Hepatocyte (in vitro differentiated cells): ENCODE results near the gene ATG10. TPM values are rescaled to one million over a fixed set of nuclear protein-coding genes. Genes with fewer than 3 reads are reported as not detected.

Source experiments
- DNase-seq: peaks from one replicate; pipeline ENCODE4 v3.0.0-alpha.2; 2016; ENCODE audit warnings: low spot score
- H2AFZ ChIP-seq: fragments of 200-600 bp; sonication (generic); 2 replicates; pipeline ENCODE4 v1.6.0; 2016; ENCODE audit warnings: antibody characterized with exemption, mild to moderate bottlenecking
- H3K27ac ChIP-seq: fragments of 200-600 bp; sonication (generic); 2 replicates; pipeline ENCODE4 v1.5.1; 2016; ENCODE audit warnings: mild to moderate bottlenecking
- H3K27me3 ChIP-seq: fragments of 200-600 bp; sonication (generic); 2 replicates; pipeline ENCODE4 v1.6.1; 2016
- H3K36me3 ChIP-seq: fragments of 200-600 bp; sonication (generic); replicated peaks from 2 replicates; pipeline ENCODE4 v1.5.1; 2016; ENCODE audit warnings: low read depth; ENCODE audit not compliant: insufficient read depth
- H3K4me1 ChIP-seq: fragments of 200-600 bp; sonication (generic); 2 replicates; pipeline ENCODE4 v1.5.1; 2016; ENCODE audit warnings: mild to moderate bottlenecking, moderate library complexity; ENCODE audit not compliant: insufficient read depth
- H3K4me2 ChIP-seq: fragments of 200-600 bp; sonication (generic); 2 replicates; pipeline ENCODE4 v1.6.0; 2016
- H3K4me3 ChIP-seq: fragments of 200-600 bp; sonication (generic); 2 replicates; pipeline ENCODE4 v1.5.1; 2016; ENCODE audit warnings: mild to moderate bottlenecking
- H3K79me2 ChIP-seq: fragments of 200-600 bp; sonication (generic); 2 replicates; pipeline ENCODE4 v1.6.0; 2017; ENCODE audit warnings: mild to moderate bottlenecking
- H3K9me2 ChIP-seq: fragments of 200-600 bp; sonication (generic); replicated peaks from 2 replicates; pipeline ENCODE4 v1.6.0; 2017; ENCODE audit warnings: mild to moderate bottlenecking; ENCODE audit not compliant: insufficient read depth
- H3K9me3 ChIP-seq: fragments of 200-600 bp; sonication (generic); 2 replicates; pipeline ENCODE4 v1.5.1; 2016; ENCODE audit warnings: low read depth, mild to moderate bottlenecking
- H4K20me1 ChIP-seq: fragments of 200-600 bp; sonication (generic); 2 replicates; pipeline ENCODE4 v1.6.0; 2016; ENCODE audit warnings: mild to moderate bottlenecking; ENCODE audit not compliant: insufficient read depth, poor library complexity, severe bottlenecking
- CTCF ChIP-seq: fragments of 200-600 bp; sonication (generic); IDR thresholded peaks from 2 replicates; pipeline ENCODE4 v1.5.1; 2016; ENCODE audit warnings: antibody characterized with exemption, mild to moderate bottlenecking; ENCODE audit not compliant: poor library complexity
- EZH2 ChIP-seq: fragments of 200-600 bp; sonication (generic); IDR thresholded peaks from 2 replicates; pipeline ENCODE4 v1.6.1; 2016; ENCODE audit warnings: antibody characterized with exemption, mild to moderate bottlenecking, borderline replicate concordance
- EZH2phosphoT487 ChIP-seq: fragments of 200-600 bp; sonication (generic); IDR thresholded peaks from one replicate; pipeline ENCODE4 v1.6.1; 2018; ENCODE audit warnings: antibody characterized with exemption, mild to moderate bottlenecking, low read depth, moderate library complexity; ENCODE audit not compliant: unreplicated experiment, severe bottlenecking
- WGBS: methylation state at CpG from one replicate; pipeline ENCODE4 v1.1.6; 2016; ENCODE audit warnings: low lambda C conversion rate; ENCODE audit errors: missing lambda C conversion rate; 5-methylcytosine and 5-hydroxymethylcytosine counted together
- polyA plus RNA-seq: library from polyadenylated mRNA; unstranded; fragments of >200 nt; fragmentation: Nextera tagmentation; extraction: Ambion mirVana; gene quantifications from 2 replicates; pipeline ENCODE4 v1.2.1, GENCODE V29; 2016
- total RNA-seq: library from RNA; depleted of rRNA; stranded (reverse); fragments of >200 nt; gene quantifications from 2 replicates; pipeline ENCODE4 v1.2.3, GENCODE V29; 2014

The ATG10 gene
- total and polyA plus RNA-seq, 2 experiments from 2014 or later, result 11.8 to 13.0 TPM

- no peaks in the 10 kb centered on the region for H3K4me1 ChIP-seq
- no peak for DNase-seq
- H3K36me3 ChIP-seq, result no peaks in the 10 kb centered on the region
- TF ChIP-seq CTCF, result no peak
- TF ChIP-seq EZH2phosphoT487, result no peak
- TF ChIP-seq EZH2, result no peak
- WGBS, result 90% methylated on average over 2 of the region's 2 CpGs
- no peak overlapping the region for H3K27ac ChIP-seq
- no peaks in the 10 kb centered on the region for H3K9me3 ChIP-seq
- H3K27me3 ChIP-seq, result no peaks in the 10 kb centered on the region
- peaks cover 4% of the 10 kb centered on the region for H3K9me2 ChIP-seq
- no peak overlapping the region for H3K4me2 ChIP-seq
- no peaks in the 10 kb centered on the region for H3K79me2 ChIP-seq
- H3K4me3 ChIP-seq, result no peak overlapping the region
- no peak overlapping the region for H2AFZ ChIP-seq
- no peaks in the 10 kb centered on the region for H4K20me1 ChIP-seq
Measured at GRCh38 chr5:82046276-82046647, 74.4 kb downstream of the ATG10 start.

GRCh38 chr5:82050955-82051354 lies 79.1 kb downstream of the ATG10 start:
- Histone ChIP-seq H3K9me2 (peaks cover 4% of the 10 kb centered on the region), H3K4me2 (no peak overlapping the region), H3K27ac (no peak overlapping the region), H2AFZ (no peak overlapping the region), H3K4me1 (no peaks in the 10 kb centered on the region), H3K4me3 (no peak overlapping the region), H3K36me3 (no peaks in the 10 kb centered on the region), H3K9me3 (no peaks in the 10 kb centered on the region), H3K27me3 (no peaks in the 10 kb centered on the region), H4K20me1 (no peaks in the 10 kb centered on the region), H3K79me2 (no peaks in the 10 kb centered on the region)
- 100% methylated on average over 4 of the region's 4 CpGs for WGBS
- DNase-seq, result no peak
- TF ChIP-seq CTCF, result no peak
- TF ChIP-seq EZH2phosphoT487, result no peak
- TF ChIP-seq EZH2, result no peak

- Histone ChIP-seq H3K27me3 (no peaks in the 10 kb centered on the region), H3K4me3 (no peak overlapping the region), H3K36me3 (no peaks in the 10 kb centered on the region), H4K20me1 (no peaks in the 10 kb centered on the region), H3K27ac (no peak overlapping the region), H3K4me1 (no peaks in the 10 kb centered on the region), H3K79me2 (no peaks in the 10 kb centered on the region), H3K9me2 (peaks cover 4% of the 10 kb centered on the region), H3K9me3 (no peaks in the 10 kb centered on the region), H3K4me2 (no peak overlapping the region), H2AFZ (no peak overlapping the region)
- WGBS, result 74% methylated on average over 3 of the region's 3 CpGs
- DNase-seq, result no peak
- no peak for TF ChIP-seq EZH2
- TF ChIP-seq EZH2phosphoT487, result no peak
- no peak for TF ChIP-seq CTCF
Measured at GRCh38 chr5:82054004-82054710, 82.3 kb downstream of the ATG10 start.
